Measurements from ENCODE around the gene SYNDIG1. TPM values are rescaled to one million over a fixed set of nuclear protein-coding genes. Genes with fewer than 3 reads are reported as not detected.

Gene SYNDIG1
- polyA plus RNA-seq, 4 donors, result 0.90 to 2.0 (median 1.9) TPM; not detected in 1

GRCh38 chr20:24674921-24675605, 205.6 kb downstream of the SYNDIG1 start:
- DNase-seq (no peak), FAIRE-seq (no peak)
- H3K27me3 ChIP-seq (ENCODE audit: control insufficient read depth in 3 of 3, insufficient read depth in 3 of 3, low read length in 3 of 3), result peaks cover 0 to 2% (median 0%) of the 10 kb centered on the region in 3 donors
- no peak overlapping the region for H3K4me3 ChIP-seq (ENCODE audit: low read depth in 1 of 3, low read length in 3 of 3)
- peaks cover 0 to 3% (median 0%) of the 10 kb centered on the region in 3 donors for H3K4me1 ChIP-seq (ENCODE audit: control insufficient read depth in 3 of 3, insufficient read depth in 2 of 3, low read depth in 1 of 3, low read length in 2 of 3)
- WGBS, 3 donors, result 74 to 88% (median 80%) methylated on average over 10 of the region's 10 CpGs
- H3K27ac ChIP-seq (ENCODE audit: low read depth in 1 of 3, low read length in 2 of 3), result no peak overlapping the region
- no peaks in the 10 kb centered on the region for H3K36me3 ChIP-seq (ENCODE audit: control insufficient read depth in 3 of 3, insufficient read depth in 2 of 3, low read depth in 1 of 3, low read length in 3 of 3)
- H3K9me3 ChIP-seq (ENCODE audit: control insufficient read depth in 2 of 2, insufficient read depth in 1 of 2, low read depth in 1 of 2, low read length in 1 of 2), result no peaks in the 10 kb centered on the region

GRCh38 chr20:24675651-24676352, 206.4 kb downstream of the SYNDIG1 start:
- no peak for FAIRE-seq
- no peaks in the 10 kb centered on the region for H3K36me3 ChIP-seq (ENCODE audit: control insufficient read depth in 3 of 3, insufficient read depth in 2 of 3, low read depth in 1 of 3, low read length in 3 of 3)
- WGBS, 3 donors, result 79 to 91% (median 81%) methylated on average over 8 of the region's 8 CpGs
- no peaks in the 10 kb centered on the region for H3K9me3 ChIP-seq (ENCODE audit: control insufficient read depth in 2 of 2, insufficient read depth in 1 of 2, low read depth in 1 of 2, low read length in 1 of 2)
- peaks cover 0 to 3% (median 0%) of the 10 kb centered on the region in 3 donors for H3K4me1 ChIP-seq (ENCODE audit: control insufficient read depth in 3 of 3, insufficient read depth in 2 of 3, low read depth in 1 of 3, low read length in 2 of 3)
- H3K4me3 ChIP-seq (ENCODE audit: low read depth in 1 of 3, low read length in 3 of 3), result no peak overlapping the region
- H3K27ac ChIP-seq (ENCODE audit: low read depth in 1 of 3, low read length in 2 of 3), result no peak overlapping the region
- no peak for DNase-seq
- H3K27me3 ChIP-seq (ENCODE audit: control insufficient read depth in 3 of 3, insufficient read depth in 3 of 3, low read length in 3 of 3), result peaks cover 0 to 2% (median 0%) of the 10 kb centered on the region in 3 donors

- H3K27ac ChIP-seq (ENCODE audit: low read depth in 1 of 3, low read length in 2 of 3), result no peak overlapping the region
- FAIRE-seq (no peak), DNase-seq (no peak)
- peaks cover 0 to 2% (median 0%) of the 10 kb centered on the region in 3 donors for H3K27me3 ChIP-seq (ENCODE audit: control insufficient read depth in 3 of 3, insufficient read depth in 3 of 3, low read length in 3 of 3)
- H3K36me3 ChIP-seq (ENCODE audit: control insufficient read depth in 3 of 3, insufficient read depth in 2 of 3, low read depth in 1 of 3, low read length in 3 of 3), result no peaks in the 10 kb centered on the region
- no peaks in the 10 kb centered on the region for H3K9me3 ChIP-seq (ENCODE audit: control insufficient read depth in 2 of 2, insufficient read depth in 1 of 2, low read depth in 1 of 2, low read length in 1 of 2)
- 81 to 93% (median 89%) methylated on average over 10 to 11 of the region's 11 CpGs for WGBS, 3 donors
- H3K4me3 ChIP-seq (ENCODE audit: low read depth in 1 of 3, low read length in 3 of 3), result no peak overlapping the region
- H3K4me1 ChIP-seq (ENCODE audit: control insufficient read depth in 3 of 3, insufficient read depth in 2 of 3, low read depth in 1 of 3, low read length in 2 of 3), result peaks cover 0 to 3% (median 0%) of the 10 kb centered on the region in 3 donors
Observed at GRCh38 chr20:24676353-24676977, 207.0 kb downstream of the SYNDIG1 start.

GRCh38 chr20:24676978-24677370, 207.5 kb downstream of the SYNDIG1 start:
- DNase-seq, result no peak
- 73 to 79% (median 78%) methylated on average over 6 of the region's 6 CpGs for WGBS, 3 donors

GRCh38 chr20:24677626-24678315, 208.3 kb downstream of the SYNDIG1 start:
- no peak for FAIRE-seq
- Histone ChIP-seq H3K9me3 (ENCODE audit: control insufficient read depth in 2 of 2, insufficient read depth in 1 of 2, low read depth in 1 of 2, low read length in 1 of 2) (no peaks in the 10 kb centered on the region), H3K27me3 (ENCODE audit: control insufficient read depth in 3 of 3, insufficient read depth in 3 of 3, low read length in 3 of 3) (peaks cover 0 to 2% (median 0%) of the 10 kb centered on the region in 3 donors), H3K4me1 (ENCODE audit: control insufficient read depth in 3 of 3, insufficient read depth in 2 of 3, low read depth in 1 of 3, low read length in 2 of 3) (peaks cover 0 to 3% (median 0%) of the 10 kb centered on the region in 3 donors), H3K4me3 (ENCODE audit: low read depth in 1 of 3, low read length in 3 of 3) (no peak overlapping the region), H3K36me3 (ENCODE audit: control insufficient read depth in 3 of 3, insufficient read depth in 2 of 3, low read depth in 1 of 3, low read length in 3 of 3) (no peaks in the 10 kb centered on the region), H3K27ac (ENCODE audit: low read depth in 1 of 3, low read length in 2 of 3) (peak overlapping the region in 1 of 3 donors; percentile 28)
- WGBS, 3 donors, result 39 to 72% (median 52%) methylated on average over 9 of the region's 9 CpGs
- DNase-seq, result peak in 1 of 2 donors; percentile 74

More at GRCh38 chr20:24676978-24677370, 207.5 kb downstream of the SYNDIG1 start:
- H3K4me3 ChIP-seq (ENCODE audit: low read depth in 1 of 3, low read length in 3 of 3), result no peak overlapping the region
- no peaks in the 10 kb centered on the region for H3K36me3 ChIP-seq (ENCODE audit: control insufficient read depth in 3 of 3, insufficient read depth in 2 of 3, low read depth in 1 of 3, low read length in 3 of 3)
- H3K4me1 ChIP-seq (ENCODE audit: control insufficient read depth in 3 of 3, insufficient read depth in 2 of 3, low read depth in 1 of 3, low read length in 2 of 3), result peaks cover 0 to 3% (median 0%) of the 10 kb centered on the region in 3 donors
- FAIRE-seq, result no peak
- peaks cover 0 to 2% (median 0%) of the 10 kb centered on the region in 3 donors for H3K27me3 ChIP-seq (ENCODE audit: control insufficient read depth in 3 of 3, insufficient read depth in 3 of 3, low read length in 3 of 3)
- no peak overlapping the region for H3K27ac ChIP-seq (ENCODE audit: low read depth in 1 of 3, low read length in 2 of 3)
- H3K9me3 ChIP-seq (ENCODE audit: control insufficient read depth in 2 of 2, insufficient read depth in 1 of 2, low read depth in 1 of 2, low read length in 1 of 2), result no peaks in the 10 kb centered on the region

- DNase-seq (no peak), FAIRE-seq (no peak)
- 78 to 89% (median 81%) methylated on average over 15 of the region's 15 CpGs for WGBS, 3 donors
- no peak overlapping the region for H3K4me3 ChIP-seq (ENCODE audit: low read depth in 1 of 3, low read length in 3 of 3)
- no peaks in the 10 kb centered on the region for H3K36me3 ChIP-seq (ENCODE audit: control insufficient read depth in 3 of 3, insufficient read depth in 2 of 3, low read depth in 1 of 3, low read length in 3 of 3)
- no peaks in the 10 kb centered on the region for H3K9me3 ChIP-seq (ENCODE audit: control insufficient read depth in 2 of 2, insufficient read depth in 1 of 2, low read depth in 1 of 2, low read length in 1 of 2)
- H3K4me1 ChIP-seq (ENCODE audit: control insufficient read depth in 3 of 3, insufficient read depth in 2 of 3, low read depth in 1 of 3, low read length in 2 of 3), result peaks cover 0 to 3% (median 0%) of the 10 kb centered on the region in 3 donors
- peak overlapping the region in 1 of 3 donors; percentile 28 for H3K27ac ChIP-seq (ENCODE audit: low read depth in 1 of 3, low read length in 2 of 3)
- peaks cover 0 to 2% (median 0%) of the 10 kb centered on the region in 3 donors for H3K27me3 ChIP-seq (ENCODE audit: control insufficient read depth in 3 of 3, insufficient read depth in 3 of 3, low read length in 3 of 3)
Observed at GRCh38 chr20:24678351-24679106, 209.1 kb downstream of the SYNDIG1 start.

- Histone ChIP-seq H3K36me3 (ENCODE audit: control insufficient read depth in 3 of 3, insufficient read depth in 2 of 3, low read depth in 1 of 3, low read length in 3 of 3) (no peaks in the 10 kb centered on the region), H3K27me3 (ENCODE audit: control insufficient read depth in 3 of 3, insufficient read depth in 3 of 3, low read length in 3 of 3) (peaks cover 0 to 2% (median 0%) of the 10 kb centered on the region in 3 donors), H3K4me3 (ENCODE audit: low read depth in 1 of 3, low read length in 3 of 3) (no peak overlapping the region), H3K4me1 (ENCODE audit: control insufficient read depth in 3 of 3, insufficient read depth in 2 of 3, low read depth in 1 of 3, low read length in 2 of 3) (peaks cover 0 to 3% (median 0%) of the 10 kb centered on the region in 3 donors), H3K9me3 (ENCODE audit: control insufficient read depth in 2 of 2, insufficient read depth in 1 of 2, low read depth in 1 of 2, low read length in 1 of 2) (no peaks in the 10 kb centered on the region), H3K27ac (ENCODE audit: low read depth in 1 of 3, low read length in 2 of 3) (no peak overlapping the region)
- WGBS, 3 donors, result 68 to 83% (median 74%) methylated on average over 9 of the region's 9 CpGs
- DNase-seq (no peak), FAIRE-seq (no peak)
Observed at GRCh38 chr20:24679448-24680047, 210.1 kb downstream of the SYNDIG1 start.

Data from small intestine (tissue), 7 donors.